ENCODE measurements around the gene PANX2.

The PANX2 gene

GRCh38 chr22:50225200-50225969, 54.9 kb downstream of the PANX2 start:
- DNase-seq (ENCODE audit: low read depth), result no peak

GRCh38 chr22:50226063-50226874, 55.7 kb downstream of the PANX2 start:
- TF ChIP-seq CTCF (IDR thresholded peaks at IDR 0.05; ENCODE audit: low read depth, low read length, missing control alignments), result no peak
- DNase-seq (ENCODE audit: low read depth), result no peak
- H3K4me3 ChIP-seq (ENCODE audit: low read depth, low read length), result no peak overlapping the region

More at GRCh38 chr22:50225200-50225969, 54.9 kb downstream of the PANX2 start:
- no peak overlapping the region for H3K4me3 ChIP-seq (ENCODE audit: low read depth, low read length)
- TF ChIP-seq CTCF (IDR thresholded peaks at IDR 0.05; ENCODE audit: low read depth, low read length, missing control alignments), result no peak

GRCh38 chr22:50226875-50227165, 56.3 kb downstream of the PANX2 start:
- DNase-seq (ENCODE audit: low read depth), result no peak
- no peak for TF ChIP-seq CTCF (IDR thresholded peaks at IDR 0.05; ENCODE audit: low read depth, low read length, missing control alignments)
- no peak overlapping the region for H3K4me3 ChIP-seq (ENCODE audit: low read depth, low read length)

GRCh38 chr22:50227579-50228215, 57.2 kb downstream of the PANX2 start:
- no peak for DNase-seq (ENCODE audit: low read depth)
- H3K4me3 ChIP-seq (ENCODE audit: low read depth, low read length), result no peak overlapping the region
- TF ChIP-seq CTCF (IDR thresholded peaks at IDR 0.05; ENCODE audit: low read depth, low read length, missing control alignments), result no peak

- H3K4me3 ChIP-seq (ENCODE audit: low read depth, low read length), result no peak overlapping the region
- TF ChIP-seq CTCF (IDR thresholded peaks at IDR 0.05; ENCODE audit: low read depth, low read length, missing control alignments), result no peak
- DNase-seq (ENCODE audit: low read depth), result no peak
These were observed 57.8 kb downstream of the PANX2 start for GRCh38 chr22:50228366-50228765.

- TF ChIP-seq CTCF (IDR thresholded peaks at IDR 0.05; ENCODE audit: low read depth, low read length, missing control alignments), result no peak
- DNase-seq (ENCODE audit: low read depth), result no peak
- H3K4me3 ChIP-seq (ENCODE audit: low read depth, low read length), result no peak overlapping the region
These were observed 58.8 kb downstream of the PANX2 start for GRCh38 chr22:50229370-50229769.

Data from GM12864 (cell line).